ENCODE results near the gene LRRC74A. TPM values are rescaled to one million over a fixed set of nuclear protein-coding genes. Genes with fewer than 3 reads are reported as not detected.

Gene LRRC74A
- total and polyA plus RNA-seq, 9 of the 15 experiments (the other 6 are each of a cell fraction or from before 2014, with no cell fraction given): not detected

DNA sequence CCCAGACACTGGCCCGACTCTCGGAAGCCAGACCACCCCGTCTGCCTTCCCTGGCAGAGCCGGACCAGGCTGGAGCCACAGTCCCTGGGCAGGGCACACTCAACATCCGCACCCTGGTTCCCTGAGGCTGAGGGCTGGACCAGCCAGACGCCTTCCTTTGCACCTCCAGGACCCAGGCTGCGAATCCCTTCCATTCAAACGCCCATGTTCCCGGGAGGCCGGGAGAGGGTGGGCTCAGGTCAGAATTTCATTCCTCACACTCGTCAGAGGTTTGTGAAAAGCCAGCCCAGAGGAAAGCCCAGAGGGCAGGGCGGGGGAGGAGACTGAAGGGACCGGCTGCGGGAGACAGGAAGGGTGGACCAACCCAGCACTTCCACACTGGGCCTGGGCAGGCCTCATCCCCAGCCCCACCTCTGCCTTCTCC is 58.7 kb downstream of the LRRC74A start:
- in situ Hi-C loops (cut with MboI) (loop anchor here (5.0 kb wide), 1 partner anchor 177 kb away; no protein-coding TSS in a partner anchor), intact Hi-C loops (cut with micrococcal nuclease) (no loop called here)
- TF ChIP-seq, protein P1, sequence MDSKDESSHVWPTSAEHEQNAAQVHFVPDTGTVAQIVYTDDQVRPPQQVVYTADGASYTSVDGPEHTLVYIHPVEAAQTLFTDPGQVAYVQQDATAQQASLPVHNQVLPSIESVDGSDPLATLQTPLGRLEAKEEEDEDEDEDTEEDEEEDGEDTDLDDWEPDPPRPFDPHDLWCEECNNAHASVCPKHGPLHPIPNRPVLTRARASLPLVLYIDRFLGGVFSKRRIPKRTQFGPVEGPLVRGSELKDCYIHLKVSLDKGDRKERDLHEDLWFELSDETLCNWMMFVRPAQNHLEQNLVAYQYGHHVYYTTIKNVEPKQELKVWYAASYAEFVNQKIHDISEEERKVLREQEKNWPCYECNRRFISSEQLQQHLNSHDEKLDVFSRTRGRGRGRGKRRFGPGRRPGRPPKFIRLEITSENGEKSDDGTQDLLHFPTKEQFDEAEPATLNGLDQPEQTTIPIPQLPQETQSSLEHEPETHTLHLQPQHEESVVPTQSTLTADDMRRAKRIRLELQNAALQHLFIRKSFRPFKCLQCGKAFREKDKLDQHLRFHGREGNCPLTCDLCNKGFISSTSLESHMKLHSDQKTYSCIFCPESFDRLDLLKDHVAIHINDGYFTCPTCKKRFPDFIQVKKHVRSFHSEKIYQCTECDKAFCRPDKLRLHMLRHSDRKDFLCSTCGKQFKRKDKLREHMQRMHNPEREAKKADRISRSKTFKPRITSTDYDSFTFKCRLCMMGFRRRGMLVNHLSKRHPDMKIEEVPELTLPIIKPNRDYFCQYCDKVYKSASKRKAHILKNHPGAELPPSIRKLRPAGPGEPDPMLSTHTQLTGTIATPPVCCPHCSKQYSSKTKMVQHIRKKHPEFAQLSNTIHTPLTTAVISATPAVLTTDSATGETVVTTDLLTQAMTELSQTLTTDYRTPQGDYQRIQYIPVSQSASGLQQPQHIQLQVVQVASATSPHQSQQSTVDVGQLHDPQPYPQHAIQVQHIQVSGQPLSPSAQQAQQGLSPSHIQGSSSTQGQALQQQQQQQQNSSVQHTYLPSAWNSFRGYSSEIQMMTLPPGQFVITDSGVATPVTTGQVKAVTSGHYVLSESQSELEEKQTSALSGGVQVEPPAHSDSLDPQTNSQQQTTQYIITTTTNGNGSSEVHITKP (IDR thresholded peaks at IDR 0.05; ENCODE audit: partially characterized antibody): no peak
- TF ChIP-seq ZNF197 (CRISPR knock-in tag; IDR thresholded peaks at IDR 0.05; ENCODE audit: low read depth) (no peak), ZNF699 (CRISPR knock-in tag; IDR thresholded peaks at IDR 0.05; ENCODE audit: insufficient replicate concordance) (no peak), NCOA2 (IDR thresholded peaks at IDR 0.05; ENCODE audit: partially characterized antibody in 2 of 2) (no peak), FIP1L1 (IDR thresholded peaks at IDR 0.05; ENCODE audit: low read depth, low read length, poor library complexity, severe bottlenecking) (no peak), FOXM1 (IDR thresholded peaks at IDR 0.05; ENCODE audit: low read depth) (no peak), FOXM1 (CRISPR knock-in tag; IDR thresholded peaks at IDR 0.05; ENCODE audit: low read depth) (no peak)
- TF ChIP-seq, protein P2, sequence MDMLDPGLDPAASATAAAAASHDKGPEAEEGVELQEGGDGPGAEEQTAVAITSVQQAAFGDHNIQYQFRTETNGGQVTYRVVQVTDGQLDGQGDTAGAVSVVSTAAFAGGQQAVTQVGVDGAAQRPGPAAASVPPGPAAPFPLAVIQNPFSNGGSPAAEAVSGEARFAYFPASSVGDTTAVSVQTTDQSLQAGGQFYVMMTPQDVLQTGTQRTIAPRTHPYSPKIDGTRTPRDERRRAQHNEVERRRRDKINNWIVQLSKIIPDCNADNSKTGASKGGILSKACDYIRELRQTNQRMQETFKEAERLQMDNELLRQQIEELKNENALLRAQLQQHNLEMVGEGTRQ (CRISPR knock-in tag; IDR thresholded peaks at IDR 0.05): no peak
- H2AFZ ChIP-seq (ENCODE audit: low read depth, low read length): no peak overlapping the region
- no peak for FAIRE-seq
- 0 out of 4 replicates have a peak overlapping the region, but pooled peaks of 1 of the 2 experiments have one; percentile 45 for H3K9ac ChIP-seq (ENCODE audit: insufficient read depth in 1 of 2, low read depth in 2 of 2, low read length in 2 of 2)
- no peak overlapping the region for H3K4me3 ChIP-seq
- DNase-seq (ENCODE audit: extremely low read depth in 1 of 4, low spot score in 3 of 4): no peak
- no peak overlapping the region for H3K27ac ChIP-seq (ENCODE audit: extremely low read depth, low read depth, low read length)
- H3K36me3 ChIP-seq (ENCODE audit: control insufficient read depth, insufficient read depth, low read length): no peaks in the 10 kb centered on the region
- no TSS peak for BruUV-seq (replicated peaks)
- H4K20me1 ChIP-seq (replicated peaks; ENCODE audit: control insufficient read depth, insufficient read depth, low read length): no peaks in the 10 kb centered on the region
- POLR2A ChIA-PET: interaction anchor here (0.6 kb wide), 1 partner anchor 183 kb away, joined by 4 read pairs; no protein-coding TSS in a partner anchor
- H3K79me2 ChIP-seq (ENCODE audit: control insufficient read depth, insufficient read depth, low read length): no peaks in the 10 kb centered on the region
- H3K27me3 ChIP-seq (ENCODE audit: control insufficient read depth in 2 of 2, insufficient read depth in 2 of 2, low read length in 2 of 2): peaks cover 4 to 45% of the 10 kb centered on the region in 2 experiments; a peak in 3 of 5 replicates
- CTCF ChIA-PET (ENCODE audit: low intra/inter-chr PET ratio): no interaction called here
- no peak for ATAC-seq
- no peak overlapping the region for H3K4me2 ChIP-seq (ENCODE audit: insufficient read depth, low read length)
- peaks cover 0 to 8% of the 10 kb centered on the region in 2 experiments; a peak in 1 of 5 replicates for H3K4me1 ChIP-seq (replicated peaks in 1 of 2; ENCODE audit: control insufficient read depth in 2 of 2, insufficient read depth in 2 of 2, low read length in 2 of 2)
- 12% methylated on average over 5 of the region's 14 CpGs for WGBS (ENCODE audit: insufficient coverage, low coverage, missing lambda C conversion rate)
- no peaks in the 10 kb centered on the region for H3K9me1 ChIP-seq (ENCODE audit: control insufficient read depth, insufficient read depth, low read length)
- H3K9me3 ChIP-seq (replicated peaks; ENCODE audit: control insufficient read depth, insufficient read depth, low read depth, low read length): no peaks in the 10 kb centered on the region

Measured in K562 (cell line).